Measurements from ENCODE around the gene TFF2. TPM values are rescaled to one million over a fixed set of nuclear protein-coding genes. Genes with fewer than 3 reads are reported as not detected.

The TFF2 gene
- total and polyA plus RNA-seq, 2 experiments from 2014 or later: not detected

GRCh38 chr21:42352441-42353095 is 1.8 kb upstream of the TFF2 start:
- no peak for DNase-seq (ENCODE audit: low read depth in 1 of 2, low spot score in 1 of 2)
- Histone ChIP-seq H3K4me3 (no peak overlapping the region), H3K27me3 (no peaks in the 10 kb centered on the region), H3K4me1 (ENCODE audit: low read depth) (no peaks in the 10 kb centered on the region), H3K36me3 (no peaks in the 10 kb centered on the region), H3K9me3 (ENCODE audit: low read depth) (no peaks in the 10 kb centered on the region), H3K27ac (no peak overlapping the region)
- TF ChIP-seq, protein P1, sequence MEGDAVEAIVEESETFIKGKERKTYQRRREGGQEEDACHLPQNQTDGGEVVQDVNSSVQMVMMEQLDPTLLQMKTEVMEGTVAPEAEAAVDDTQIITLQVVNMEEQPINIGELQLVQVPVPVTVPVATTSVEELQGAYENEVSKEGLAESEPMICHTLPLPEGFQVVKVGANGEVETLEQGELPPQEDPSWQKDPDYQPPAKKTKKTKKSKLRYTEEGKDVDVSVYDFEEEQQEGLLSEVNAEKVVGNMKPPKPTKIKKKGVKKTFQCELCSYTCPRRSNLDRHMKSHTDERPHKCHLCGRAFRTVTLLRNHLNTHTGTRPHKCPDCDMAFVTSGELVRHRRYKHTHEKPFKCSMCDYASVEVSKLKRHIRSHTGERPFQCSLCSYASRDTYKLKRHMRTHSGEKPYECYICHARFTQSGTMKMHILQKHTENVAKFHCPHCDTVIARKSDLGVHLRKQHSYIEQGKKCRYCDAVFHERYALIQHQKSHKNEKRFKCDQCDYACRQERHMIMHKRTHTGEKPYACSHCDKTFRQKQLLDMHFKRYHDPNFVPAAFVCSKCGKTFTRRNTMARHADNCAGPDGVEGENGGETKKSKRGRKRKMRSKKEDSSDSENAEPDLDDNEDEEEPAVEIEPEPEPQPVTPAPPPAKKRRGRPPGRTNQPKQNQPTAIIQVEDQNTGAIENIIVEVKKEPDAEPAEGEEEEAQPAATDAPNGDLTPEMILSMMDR (IDR thresholded peaks at IDR 0.05; ENCODE audit: low read depth, low read length): no peak

GRCh38 chr21:42351626-42352440 is 1.0 kb upstream of the TFF2 start:
- no peak overlapping the region for H3K4me3 ChIP-seq
- TF ChIP-seq, protein P1 (IDR thresholded peaks at IDR 0.05; ENCODE audit: low read depth, low read length): no peak
- no peak overlapping the region for H3K27ac ChIP-seq
- no peaks in the 10 kb centered on the region for H3K9me3 ChIP-seq (ENCODE audit: low read depth)
- no peaks in the 10 kb centered on the region for H3K4me1 ChIP-seq (ENCODE audit: low read depth)
- DNase-seq (ENCODE audit: low read depth in 1 of 2, low spot score in 1 of 2): no peak
- no peaks in the 10 kb centered on the region for H3K27me3 ChIP-seq
- H3K36me3 ChIP-seq: no peaks in the 10 kb centered on the region

- Histone ChIP-seq H3K27ac (no peak overlapping the region), H3K9me3 (ENCODE audit: low read depth) (no peaks in the 10 kb centered on the region), H3K4me1 (ENCODE audit: low read depth) (no peaks in the 10 kb centered on the region), H3K4me3 (no peak overlapping the region), H3K27me3 (no peaks in the 10 kb centered on the region), H3K36me3 (no peaks in the 10 kb centered on the region)
- TF ChIP-seq, protein P1 (IDR thresholded peaks at IDR 0.05; ENCODE audit: low read depth, low read length): no peak
- no peak for DNase-seq (ENCODE audit: low read depth in 1 of 2, low spot score in 1 of 2)
Measured at GRCh38 chr21:42350318-42350910, 380 bp downstream of the TFF2 start.

DNA sequence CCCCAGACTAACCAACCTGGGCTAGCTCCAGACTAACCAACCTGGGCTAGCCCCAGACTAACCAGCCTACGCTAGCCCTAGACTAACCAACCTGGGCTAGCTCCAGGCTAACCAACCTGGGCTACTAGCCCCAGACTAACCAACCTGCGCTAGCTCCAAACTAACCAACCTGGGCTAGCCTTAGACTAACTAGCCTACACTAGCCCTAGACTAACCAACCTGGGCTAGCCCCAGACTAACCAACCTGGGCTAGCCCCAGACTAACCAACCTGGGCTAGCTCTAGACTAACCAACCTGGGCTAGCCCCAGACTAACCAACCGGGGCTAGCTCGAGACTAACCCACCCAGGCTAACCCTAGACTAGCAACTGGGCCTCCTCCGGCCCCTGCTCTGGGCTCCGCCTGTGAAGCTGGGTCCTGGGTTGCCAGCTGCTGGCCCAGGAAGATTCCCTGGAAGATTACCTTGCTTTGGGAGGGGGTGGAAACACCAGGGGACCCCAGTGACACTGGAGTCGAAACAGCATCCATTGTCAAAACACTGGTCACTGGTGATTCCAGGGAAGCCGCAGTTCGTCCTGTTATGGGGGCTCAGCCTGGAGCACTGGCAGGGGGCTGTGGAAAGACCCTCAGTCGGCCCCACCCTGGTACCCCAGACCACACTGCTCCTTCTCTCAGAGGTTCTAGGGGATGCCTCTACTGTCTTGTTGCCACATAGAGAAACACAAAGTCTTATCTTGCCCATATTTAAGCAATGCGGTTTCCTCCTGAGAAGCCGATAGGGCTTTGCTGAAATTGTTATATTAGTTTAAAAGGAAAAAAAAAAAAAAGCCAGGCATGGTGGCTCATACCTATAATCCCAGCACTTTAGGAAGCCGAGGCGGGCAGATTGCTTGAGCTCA is 1.1 kb downstream of the TFF2 start:
- Histone ChIP-seq H3K4me3 (no peak overlapping the region), H3K27me3 (no peaks in the 10 kb centered on the region), H3K4me1 (ENCODE audit: low read depth) (no peaks in the 10 kb centered on the region), H3K36me3 (no peaks in the 10 kb centered on the region), H3K27ac (no peak overlapping the region), H3K9me3 (ENCODE audit: low read depth) (no peaks in the 10 kb centered on the region)
- no peak for DNase-seq (ENCODE audit: low read depth in 1 of 2, low spot score in 1 of 2)
- TF ChIP-seq, protein P1 (IDR thresholded peaks at IDR 0.05; ENCODE audit: low read depth, low read length): no peak

- H3K27me3 ChIP-seq: no peaks in the 10 kb centered on the region
- no peak for DNase-seq (ENCODE audit: low read depth in 1 of 2, low spot score in 1 of 2)
- TF ChIP-seq, protein P1 (IDR thresholded peaks at IDR 0.05; ENCODE audit: low read depth, low read length): no peak
- H3K4me1 ChIP-seq (ENCODE audit: low read depth): no peaks in the 10 kb centered on the region
- no peaks in the 10 kb centered on the region for H3K36me3 ChIP-seq
- no peak overlapping the region for H3K4me3 ChIP-seq
- no peaks in the 10 kb centered on the region for H3K9me3 ChIP-seq (ENCODE audit: low read depth)
- H3K27ac ChIP-seq: no peak overlapping the region
Measured at GRCh38 chr21:42348762-42349161, 2.0 kb downstream of the TFF2 start.
